Mesothelial cell of epicardium (in vitro differentiated cells): Measurements from ENCODE around the gene TMEM187. TPM values are rescaled to one million over a fixed set of nuclear protein-coding genes. Genes with fewer than 3 reads are reported as not detected.

Experiments used
- DNase-seq, 2 experiments: peaks; one replicate each; pipeline ENCODE4 v3.0.0; 2021; ENCODE audit warnings: low spot score in 2 of 2; ENCODE audit not compliant: unreplicated experiment in 2 of 2
- H3K27ac Mint-ChIP-seq: 2 replicates; pipeline ENCODE4 v1.8.0; 2021; ENCODE audit warnings: mixed read lengths
- H3K27me3 Mint-ChIP-seq: 2 replicates; pipeline ENCODE4 v1.8.0; 2021; ENCODE audit warnings: low read depth, mixed read lengths
- H3K36me3 Mint-ChIP-seq: 2 replicates; pipeline ENCODE4 v1.8.0; 2021; ENCODE audit warnings: mixed read lengths
- H3K4me1 Mint-ChIP-seq: 2 replicates; pipeline ENCODE4 v1.8.0; 2021; ENCODE audit warnings: mixed read lengths
- H3K4me3 Mint-ChIP-seq: 2 replicates; pipeline ENCODE4 v1.8.0; 2021; ENCODE audit warnings: mild to moderate bottlenecking, moderate library complexity, mixed read lengths
- H3K9me3 Mint-ChIP-seq: 2 replicates; pipeline ENCODE4 v1.8.0; 2021; ENCODE audit warnings: mixed read lengths
- CTCF ChIP-seq: fragments of 200-600 bp; sonication (generic); IDR thresholded peaks from one replicate; pipeline ENCODE4 v1.5.0; 2021; ENCODE audit warnings: antibody characterized with exemption; ENCODE audit not compliant: unreplicated experiment
- total RNA-seq: library from RNA; stranded (reverse); gene quantifications from 3 replicates; pipeline ENCODE4 v1.2.1, GENCODE V29; 2021

The TMEM187 gene
- total RNA-seq, 1 donor from 2014 or later: 15.0 TPM

- H3K27me3 Mint-ChIP-seq: no peaks in the 10 kb centered on the region
- peaks cover 34% of the 10 kb centered on the region for H3K36me3 Mint-ChIP-seq
- no peaks in the 10 kb centered on the region for H3K9me3 Mint-ChIP-seq
- no peaks in the 10 kb centered on the region for H3K4me1 Mint-ChIP-seq
- TF ChIP-seq CTCF: no peak
- no peak for DNase-seq
- H3K4me3 Mint-ChIP-seq: no peak overlapping the region
- no peak overlapping the region for H3K27ac Mint-ChIP-seq
These were observed 17.9 kb upstream of the TMEM187 start for GRCh38 chrX:153954558-153955227.

- Mint-ChIP-seq H3K27me3 (no peaks in the 10 kb centered on the region), H3K4me3 (no peak overlapping the region), H3K4me1 (no peaks in the 10 kb centered on the region), H3K9me3 (no peaks in the 10 kb centered on the region), H3K36me3 (peaks cover 32% of the 10 kb centered on the region), H3K27ac (no peak overlapping the region)
- TF ChIP-seq CTCF: no peak
- DNase-seq: no peak
These were observed 17.3 kb upstream of the TMEM187 start for GRCh38 chrX:153955228-153955732.

- TF ChIP-seq CTCF: no peak
- Mint-ChIP-seq H3K36me3 (peaks cover 30% of the 10 kb centered on the region), H3K27me3 (no peaks in the 10 kb centered on the region), H3K4me1 (no peaks in the 10 kb centered on the region), H3K9me3 (no peaks in the 10 kb centered on the region), H3K27ac (no peak overlapping the region), H3K4me3 (no peak overlapping the region)
- DNase-seq: no peak
These were observed 16.3 kb upstream of the TMEM187 start for GRCh38 chrX:153956044-153956907.

- peaks cover 30% of the 10 kb centered on the region for H3K36me3 Mint-ChIP-seq
These were observed 15.3 kb upstream of the TMEM187 start for GRCh38 chrX:153957224-153957623.

GRCh38 chrX:153958605-153959004 is 13.9 kb upstream of the TMEM187 start:
- TF ChIP-seq CTCF: no peak
- peaks cover 34% of the 10 kb centered on the region for H3K36me3 Mint-ChIP-seq
- no peaks in the 10 kb centered on the region for H3K27me3 Mint-ChIP-seq
- no peak overlapping the region for H3K27ac Mint-ChIP-seq
- no peaks in the 10 kb centered on the region for H3K9me3 Mint-ChIP-seq
- no peak for DNase-seq
- no peaks in the 10 kb centered on the region for H3K4me1 Mint-ChIP-seq
- no peak overlapping the region for H3K4me3 Mint-ChIP-seq

More at GRCh38 chrX:153957224-153957623, 15.3 kb upstream of the TMEM187 start:
- Mint-ChIP-seq H3K4me3 (no peak overlapping the region), H3K27me3 (no peaks in the 10 kb centered on the region), H3K27ac (no peak overlapping the region), H3K4me1 (no peaks in the 10 kb centered on the region), H3K9me3 (no peaks in the 10 kb centered on the region)
- no peak for TF ChIP-seq CTCF
- no peak for DNase-seq
